GM18951 (cell line): ENCODE measurements around the gene SLC16A3.

Experiments
- POLR2A ChIP-seq: IDR thresholded peaks from 4 replicates; pipeline ENCODE4 v1.6.1; 2011; ENCODE audit warnings: mild to moderate bottlenecking; ENCODE audit not compliant: insufficient read length, insufficient read depth; ENCODE audit errors: extremely low read depth
- in situ Hi-C: fragments of 300-500 bp; cut with MboI; formaldehyde crosslinking; loops from one replicate; pipeline ENCODE4 v1.12.0; 2022; ENCODE audit warnings: low sequenced_read_pairs, mixed read lengths, inconsistent platforms; ENCODE audit not compliant: unreplicated experiment

Gene SLC16A3

GRCh38 chr17:82212331-82213250 lies 16.3 kb upstream of the SLC16A3 start, which contains the start of gene CCDC57:
CCDC57 (minus strand) TSS chr17:82212842; CDS start chr17:82201944, 10,898 bp downstream.
- TF ChIP-seq POLR2A = peak; percentile 58
- in situ Hi-C loops = no loop called here

GRCh38 chr17:82213251-82214011 lies 15.4 kb upstream of the SLC16A3 start:
- in situ Hi-C loops = no loop called here
- no peak for TF ChIP-seq POLR2A

GRCh38 chr17:82214012-82214628 lies 14.7 kb upstream of the SLC16A3 start:
- in situ Hi-C loops = no loop called here

GRCh38 chr17:82215095-82215971 lies 13.5 kb upstream of the SLC16A3 start:
- no peak for TF ChIP-seq POLR2A
- in situ Hi-C loops = no loop called here

More at GRCh38 chr17:82214012-82214628, 14.7 kb upstream of the SLC16A3 start:
- no peak for TF ChIP-seq POLR2A

GRCh38 chr17:82215972-82216300 lies 12.9 kb upstream of the SLC16A3 start:
- in situ Hi-C loops = no loop called here
- TF ChIP-seq POLR2A = no peak

GRCh38 chr17:82216301-82217119 lies 12.3 kb upstream of the SLC16A3 start:
- in situ Hi-C loops = no loop called here
- peak; percentile 38 for TF ChIP-seq POLR2A

GRCh38 chr17:82217120-82217529 lies 11.7 kb upstream of the SLC16A3 start:
- no peak for TF ChIP-seq POLR2A
- in situ Hi-C loops = no loop called here

- in situ Hi-C loops = no loop called here
- no peak for TF ChIP-seq POLR2A
Measured at GRCh38 chr17:82217530-82218204, 11.2 kb upstream of the SLC16A3 start.

- TF ChIP-seq POLR2A = no peak
- in situ Hi-C loops = no loop called here
Measured at GRCh38 chr17:82218349-82219075, 10.3 kb upstream of the SLC16A3 start.

- TF ChIP-seq POLR2A = no peak
- in situ Hi-C loops = no loop called here
Measured at GRCh38 chr17:82219083-82219482, 9.8 kb upstream of the SLC16A3 start.
